K562 (cell line): Measurements from ENCODE around the gene CCDC71L. TPM values are rescaled to one million over a fixed set of nuclear protein-coding genes. Genes with fewer than 3 reads are reported as not detected.

Experiments
- FIP1L1 ChIP-seq: fragments of 200-400 bp; formaldehyde crosslinking; IDR thresholded peaks from 2 replicates; pipeline ENCODE4 v1.6.1; 2018; ENCODE audit warnings: mild to moderate bottlenecking, low read depth, low read length; ENCODE audit not compliant: poor library complexity, severe bottlenecking
- HDAC1 ChIP-seq, 2 experiments: fragments of 450-650 bp; IDR thresholded peaks; 2 replicates each; pipeline ENCODE4 v1.6.1; 2016 to 2017; ENCODE audit warnings: inconsistent platforms in 1 of 2, mild to moderate bottlenecking in 1 of 2, moderate library complexity in 1 of 2
- KDM4B ChIP-seq, 2 experiments: fragments of 450-650 bp in 1 of 2; sonication (generic) in 1 of 2; IDR thresholded peaks; 2 replicates each; pipeline ENCODE4 v1.6.1; 2016 to 2017; ENCODE audit warnings: borderline replicate concordance in 2 of 2, antibody characterized with exemption in 1 of 2, low read depth in 1 of 2, mild to moderate bottlenecking in 1 of 2
- MEF2D ChIP-seq: conservative IDR thresholded peaks from 2 replicates; pipeline ENCODE4 v1.6.1; 2016; ENCODE audit warnings: low read depth, missing genetic modification characterization, missing compliant biosample characterization
- NCOA1 ChIP-seq: fragments of 450-650 bp; IDR thresholded peaks from 2 replicates; pipeline ENCODE4 v1.6.1; 2016; ENCODE audit warnings: low read depth
- NFATC3 ChIP-seq: fragments of 450-650 bp; IDR thresholded peaks from 2 replicates; pipeline ENCODE4 v1.6.1; 2017; ENCODE audit warnings: mild to moderate bottlenecking
- PHB2 ChIP-seq: fragments of 450-650 bp; IDR thresholded peaks from 2 replicates; pipeline ENCODE4 v1.6.1; 2017; ENCODE audit warnings: low read depth
- RFX1 ChIP-seq: fragments of 450-650 bp; IDR thresholded peaks from 2 replicates; pipeline ENCODE4 v1.6.1; 2016; ENCODE audit warnings: mild to moderate bottlenecking, moderate library complexity
- polyA plus RNA-seq, 8 experiments: library from polyadenylated mRNA; depleted of rRNA in 4 of 8; stranded (reverse) in 5 of 8; unstranded in 3 of 8; fragments of >200 nt; fragmentation: Nextera tagmentation in 2 of 8; fragmentation: Illumina TruSeq in 1 of 8; extraction: Ambion mirVana in 2 of 8; extraction: Trizol in 1 of 8; gene quantifications; 2 replicates each; pipeline versions ENCODE4 v1.2.1 to v1.2.3, GENCODE V29; 2011 to 2014; ENCODE audit warnings: inconsistent platforms in 1 of 8, missing spikeins in 1 of 8
- total RNA-seq, 7 experiments: library from RNA; depleted of rRNA in 6 of 7; stranded (reverse); fragments of >200 nt in 6 of 7; fragmentation: Illumina TruSeq in 2 of 7; extraction: Trizol in 2 of 7; gene quantifications; 2 replicates each; pipeline versions ENCODE4 v1.2.1 to v1.2.3, GENCODE V29; 2011 to 2021; ENCODE audit warnings: low replicate concordance in 1 of 7
- TF ChIP-seq, protein P1 (sequence below): fragments of 450-650 bp; IDR thresholded peaks from 2 replicates; pipeline ENCODE4 v1.6.1; 2016; ENCODE audit warnings: mild to moderate bottlenecking
- TF ChIP-seq, protein P2 (sequence below): fragments of 450-650 bp; IDR thresholded peaks from 2 replicates; pipeline ENCODE4 v1.6.1; 2016; ENCODE audit warnings: low read depth
- TF ChIP-seq, protein P3 (sequence below): fragments of 450-650 bp; formaldehyde crosslinking; conservative IDR thresholded peaks from 2 replicates; pipeline ENCODE4 v1.4.0; 2022; ENCODE audit warnings: mild to moderate bottlenecking, missing genetic modification characterization
- TF ChIP-seq, protein P4 (sequence below): sonication (generic); formaldehyde crosslinking; IDR thresholded peaks from 2 replicates; pipeline ENCODE4 v1.9.0; 2022; ENCODE audit warnings: mild to moderate bottlenecking, missing genetic modification reagents
- TF ChIP-seq, protein P5 (sequence below): fragments of 450-650 bp; formaldehyde crosslinking; IDR thresholded peaks from 2 replicates; pipeline ENCODE4 v1.4.0; 2020; ENCODE audit warnings: mild to moderate bottlenecking, moderate library complexity

CCDC71L gene
- total and polyA plus RNA-seq, 9 of the 15 experiments (the other 6 are each of a cell fraction or from before 2014, with no cell fraction given): 5.7 to 108 (median 25.4) TPM

DNA sequence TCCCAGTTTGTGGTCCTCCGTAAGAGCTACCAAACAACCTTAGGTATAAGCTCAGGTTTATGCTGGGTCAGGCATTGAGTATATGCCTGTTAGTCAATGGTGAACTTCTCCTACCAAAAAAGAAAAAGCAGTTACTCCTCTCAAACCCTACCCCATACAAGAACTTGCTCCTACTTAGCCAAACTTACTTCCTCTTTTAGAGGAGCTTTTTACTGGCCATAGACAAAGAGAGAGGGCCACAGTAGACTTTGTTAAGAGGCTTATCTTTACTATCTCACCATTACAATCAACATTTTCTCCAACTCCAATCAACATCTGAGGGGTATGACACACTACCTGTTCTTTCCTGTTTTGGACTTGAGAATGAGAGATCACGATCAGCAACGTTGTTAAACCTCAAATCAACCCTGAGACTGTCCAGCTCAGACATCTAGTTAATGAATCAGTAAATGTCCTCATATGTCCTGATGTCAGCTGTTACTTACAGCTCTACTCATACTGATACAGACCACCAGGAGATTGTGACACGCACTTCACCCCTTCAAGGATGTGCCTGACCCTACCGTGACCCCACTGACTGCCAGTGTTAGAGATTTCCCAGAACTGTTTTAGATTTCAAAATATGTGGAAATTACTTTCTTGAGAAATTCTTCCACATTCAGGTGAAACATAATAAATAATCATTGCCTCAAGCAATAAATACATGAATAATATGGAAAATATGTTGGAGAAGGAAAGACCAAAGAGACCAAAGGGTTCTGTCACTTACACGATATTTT, 18.4 kb upstream of the CCDC71L start (continued):
- TF ChIP-seq, protein P1, sequence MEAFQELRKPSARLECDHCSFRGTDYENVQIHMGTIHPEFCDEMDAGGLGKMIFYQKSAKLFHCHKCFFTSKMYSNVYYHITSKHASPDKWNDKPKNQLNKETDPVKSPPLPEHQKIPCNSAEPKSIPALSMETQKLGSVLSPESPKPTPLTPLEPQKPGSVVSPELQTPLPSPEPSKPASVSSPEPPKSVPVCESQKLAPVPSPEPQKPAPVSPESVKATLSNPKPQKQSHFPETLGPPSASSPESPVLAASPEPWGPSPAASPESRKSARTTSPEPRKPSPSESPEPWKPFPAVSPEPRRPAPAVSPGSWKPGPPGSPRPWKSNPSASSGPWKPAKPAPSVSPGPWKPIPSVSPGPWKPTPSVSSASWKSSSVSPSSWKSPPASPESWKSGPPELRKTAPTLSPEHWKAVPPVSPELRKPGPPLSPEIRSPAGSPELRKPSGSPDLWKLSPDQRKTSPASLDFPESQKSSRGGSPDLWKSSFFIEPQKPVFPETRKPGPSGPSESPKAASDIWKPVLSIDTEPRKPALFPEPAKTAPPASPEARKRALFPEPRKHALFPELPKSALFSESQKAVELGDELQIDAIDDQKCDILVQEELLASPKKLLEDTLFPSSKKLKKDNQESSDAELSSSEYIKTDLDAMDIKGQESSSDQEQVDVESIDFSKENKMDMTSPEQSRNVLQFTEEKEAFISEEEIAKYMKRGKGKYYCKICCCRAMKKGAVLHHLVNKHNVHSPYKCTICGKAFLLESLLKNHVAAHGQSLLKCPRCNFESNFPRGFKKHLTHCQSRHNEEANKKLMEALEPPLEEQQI: peak; percentile 93
- TF ChIP-seq HDAC1 (IDR thresholded peaks at IDR 0.05) (0 out of 4 replicates have a peak, but pooled peaks of 1 of the 2 experiments have one; percentile 45), FIP1L1 (no peak), RFX1 (no peak), MEF2D (tag) (peak; percentile 60; the same call in 1 of the 2 replicates), NCOA1 (peak; percentile 88), KDM4B (IDR thresholded peaks at IDR 0.05; ENCODE audit: borderline replicate concordance in 2 of 2, low read depth in 1 of 2) (no peak), PHB2 (no peak), NFATC3 (no peak)
- TF ChIP-seq, protein P2, sequence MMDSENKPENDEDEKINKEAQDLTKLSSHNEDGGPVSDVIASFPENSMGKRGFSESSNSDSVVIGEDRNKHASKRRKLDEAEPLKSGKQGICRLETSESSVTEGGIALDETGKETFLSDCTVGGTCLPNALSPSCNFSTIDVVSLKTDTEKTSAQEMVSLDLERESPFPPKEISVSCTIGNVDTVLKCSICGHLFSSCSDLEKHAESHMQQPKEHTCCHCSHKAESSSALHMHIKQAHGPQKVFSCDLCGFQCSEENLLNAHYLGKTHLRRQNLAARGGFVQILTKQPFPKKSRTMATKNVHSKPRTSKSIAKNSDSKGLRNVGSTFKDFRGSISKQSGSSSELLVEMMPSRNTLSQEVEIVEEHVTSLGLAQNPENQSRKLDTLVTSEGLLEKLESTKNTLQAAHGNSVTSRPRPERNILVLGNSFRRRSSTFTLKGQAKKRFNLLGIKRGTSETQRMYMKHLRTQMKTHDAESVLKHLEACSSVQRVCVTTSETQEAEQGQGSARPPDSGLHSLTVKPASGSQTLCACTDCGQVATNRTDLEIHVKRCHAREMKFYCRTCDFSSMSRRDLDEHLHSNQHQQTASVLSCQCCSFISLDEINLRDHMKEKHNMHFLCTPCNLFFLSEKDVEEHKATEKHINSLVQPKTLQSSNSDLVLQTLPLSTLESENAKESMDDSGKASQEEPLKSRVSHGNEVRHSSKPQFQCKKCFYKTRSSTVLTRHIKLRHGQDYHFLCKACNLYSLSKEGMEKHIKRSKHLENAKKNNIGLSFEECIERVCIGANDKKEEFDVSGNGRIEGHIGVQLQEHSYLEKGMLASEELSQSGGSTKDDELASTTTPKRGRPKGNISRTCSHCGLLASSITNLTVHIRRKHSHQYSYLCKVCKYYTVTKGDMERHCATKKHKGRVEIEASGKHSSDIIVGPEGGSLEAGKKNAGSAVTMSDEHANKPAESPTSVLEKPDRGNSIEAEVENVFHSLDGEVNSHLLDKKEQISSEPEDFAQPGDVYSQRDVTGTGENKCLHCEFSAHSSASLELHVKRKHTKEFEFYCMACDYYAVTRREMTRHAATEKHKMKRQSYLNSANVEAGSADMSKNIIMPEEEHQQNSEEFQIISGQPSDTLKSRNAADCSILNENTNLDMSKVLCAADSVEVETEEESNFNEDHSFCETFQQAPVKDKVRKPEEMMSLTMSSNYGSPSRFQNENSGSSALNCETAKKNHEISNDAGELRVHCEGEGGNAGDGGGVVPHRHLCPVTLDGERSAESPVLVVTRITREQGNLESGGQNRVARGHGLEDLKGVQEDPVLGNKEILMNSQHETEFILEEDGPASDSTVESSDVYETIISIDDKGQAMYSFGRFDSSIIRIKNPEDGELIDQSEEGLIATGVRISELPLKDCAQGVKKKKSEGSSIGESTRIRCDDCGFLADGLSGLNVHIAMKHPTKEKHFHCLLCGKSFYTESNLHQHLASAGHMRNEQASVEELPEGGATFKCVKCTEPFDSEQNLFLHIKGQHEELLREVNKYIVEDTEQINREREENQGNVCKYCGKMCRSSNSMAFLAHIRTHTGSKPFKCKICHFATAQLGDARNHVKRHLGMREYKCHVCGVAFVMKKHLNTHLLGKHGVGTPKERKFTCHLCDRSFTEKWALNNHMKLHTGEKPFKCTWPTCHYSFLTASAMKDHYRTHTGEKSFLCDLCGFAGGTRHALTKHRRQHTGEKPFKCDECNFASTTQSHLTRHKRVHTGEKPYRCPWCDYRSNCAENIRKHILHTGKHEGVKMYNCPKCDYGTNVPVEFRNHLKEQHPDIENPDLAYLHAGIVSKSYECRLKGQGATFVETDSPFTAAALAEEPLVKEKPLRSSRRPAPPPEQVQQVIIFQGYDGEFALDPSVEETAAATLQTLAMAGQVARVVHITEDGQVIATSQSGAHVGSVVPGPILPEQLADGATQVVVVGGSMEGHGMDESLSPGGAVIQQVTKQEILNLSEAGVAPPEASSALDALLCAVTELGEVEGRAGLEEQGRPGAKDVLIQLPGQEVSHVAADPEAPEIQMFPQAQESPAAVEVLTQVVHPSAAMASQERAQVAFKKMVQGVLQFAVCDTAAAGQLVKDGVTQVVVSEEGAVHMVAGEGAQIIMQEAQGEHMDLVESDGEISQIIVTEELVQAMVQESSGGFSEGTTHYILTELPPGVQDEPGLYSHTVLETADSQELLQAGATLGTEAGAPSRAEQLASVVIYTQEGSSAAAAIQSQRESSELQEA: no peak
- TF ChIP-seq, protein P3, sequence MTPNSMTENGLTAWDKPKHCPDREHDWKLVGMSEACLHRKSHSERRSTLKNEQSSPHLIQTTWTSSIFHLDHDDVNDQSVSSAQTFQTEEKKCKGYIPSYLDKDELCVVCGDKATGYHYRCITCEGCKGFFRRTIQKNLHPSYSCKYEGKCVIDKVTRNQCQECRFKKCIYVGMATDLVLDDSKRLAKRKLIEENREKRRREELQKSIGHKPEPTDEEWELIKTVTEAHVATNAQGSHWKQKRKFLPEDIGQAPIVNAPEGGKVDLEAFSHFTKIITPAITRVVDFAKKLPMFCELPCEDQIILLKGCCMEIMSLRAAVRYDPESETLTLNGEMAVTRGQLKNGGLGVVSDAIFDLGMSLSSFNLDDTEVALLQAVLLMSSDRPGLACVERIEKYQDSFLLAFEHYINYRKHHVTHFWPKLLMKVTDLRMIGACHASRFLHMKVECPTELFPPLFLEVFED (CRISPR knock-in tag): peak; percentile 79; the same call in 1 of the 2 replicates
- TF ChIP-seq, protein P4, sequence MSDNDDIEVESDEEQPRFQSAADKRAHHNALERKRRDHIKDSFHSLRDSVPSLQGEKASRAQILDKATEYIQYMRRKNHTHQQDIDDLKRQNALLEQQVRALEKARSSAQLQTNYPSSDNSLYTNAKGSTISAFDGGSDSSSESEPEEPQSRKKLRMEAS (CRISPR knock-in tag): no peak
- TF ChIP-seq, protein P5, sequence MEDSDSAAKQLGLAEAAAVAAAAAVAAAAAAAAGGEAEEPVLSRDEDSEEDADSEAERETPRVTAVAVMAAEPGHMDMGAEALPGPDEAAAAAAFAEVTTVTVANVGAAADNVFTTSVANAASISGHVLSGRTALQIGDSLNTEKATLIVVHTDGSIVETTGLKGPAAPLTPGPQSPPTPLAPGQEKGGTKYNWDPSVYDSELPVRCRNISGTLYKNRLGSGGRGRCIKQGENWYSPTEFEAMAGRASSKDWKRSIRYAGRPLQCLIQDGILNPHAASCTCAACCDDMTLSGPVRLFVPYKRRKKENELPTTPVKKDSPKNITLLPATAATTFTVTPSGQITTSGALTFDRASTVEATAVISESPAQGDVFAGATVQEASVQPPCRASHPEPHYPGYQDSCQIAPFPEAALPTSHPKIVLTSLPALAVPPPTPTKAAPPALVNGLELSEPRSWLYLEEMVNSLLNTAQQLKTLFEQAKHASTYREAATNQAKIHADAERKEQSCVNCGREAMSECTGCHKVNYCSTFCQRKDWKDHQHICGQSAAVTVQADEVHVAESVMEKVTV (CRISPR knock-in tag): no peak
